Measurements from ENCODE around the gene NAAA. TPM values are rescaled to one million over a fixed set of nuclear protein-coding genes. Genes with fewer than 3 reads are reported as not detected.

Gene NAAA
- total and polyA plus RNA-seq, 2 donors (not counting 1 experiment from before 2014, with no cell fraction given), result 32.4 to 50.7 TPM

DNA sequence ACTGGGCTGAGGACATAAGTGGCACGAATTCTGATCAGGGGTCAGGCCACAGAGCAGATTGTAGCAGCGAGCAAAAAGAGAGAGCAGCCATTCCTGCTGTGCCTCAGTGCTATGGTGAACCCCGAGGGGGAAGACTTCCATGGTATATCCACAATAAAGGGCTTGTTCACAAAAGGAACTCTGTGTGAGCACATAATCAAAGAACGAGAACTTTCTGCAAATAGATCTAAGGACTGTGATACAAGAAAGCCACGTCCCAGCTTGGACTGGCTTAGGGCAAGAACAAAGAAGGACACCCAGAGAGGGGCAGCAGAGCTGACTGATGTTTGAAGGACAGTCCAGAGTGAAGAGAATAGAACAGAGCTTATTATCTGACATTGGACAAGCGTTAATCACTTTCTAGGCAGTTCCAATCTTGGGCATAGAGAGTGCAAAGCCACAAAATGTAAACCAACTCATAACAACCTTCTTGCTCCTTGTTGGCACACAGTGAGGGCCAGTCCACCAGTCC lies 62.5 kb downstream of the NAAA start:
- no peak for DNase-seq (ENCODE audit: low read depth in 2 of 2)
- Histone ChIP-seq H3K4me1 (ENCODE audit: control insufficient read depth, extremely low read depth, insufficient read depth, low read length) (no peaks in the 10 kb centered on the region), H2AFZ (ENCODE audit: low read length) (no peak overlapping the region), H3K9ac (ENCODE audit: insufficient read depth, low read length) (no peak overlapping the region), H3K36me3 (ENCODE audit: control insufficient read depth, insufficient read depth, low read length) (no peaks in the 10 kb centered on the region), H3K27ac (ENCODE audit: insufficient read depth, low read length) (no peak overlapping the region), H3K4me2 (ENCODE audit: extremely low read depth, insufficient read depth, low read length) (no peak overlapping the region), H3K79me2 (ENCODE audit: control insufficient read depth, insufficient read depth, low read length) (no peaks in the 10 kb centered on the region), H3K27me3 (ENCODE audit: control insufficient read depth, insufficient read depth, low read length) (peaks cover 8% of the 10 kb centered on the region), H3K4me3 (replicated peaks in 1 of 4; ENCODE audit: control extremely low read depth in 1 of 4, insufficient read depth in 1 of 4, low read depth in 3 of 4, low read length in 4 of 4) (no peak overlapping the region), H3K9me3 (ENCODE audit: control insufficient read depth, insufficient read depth, low read depth, low read length) (no peaks in the 10 kb centered on the region), H4K20me1 (ENCODE audit: control insufficient read depth, extremely low read depth, insufficient read depth, low read length) (no peaks in the 10 kb centered on the region)
- TF ChIP-seq, protein P1, sequence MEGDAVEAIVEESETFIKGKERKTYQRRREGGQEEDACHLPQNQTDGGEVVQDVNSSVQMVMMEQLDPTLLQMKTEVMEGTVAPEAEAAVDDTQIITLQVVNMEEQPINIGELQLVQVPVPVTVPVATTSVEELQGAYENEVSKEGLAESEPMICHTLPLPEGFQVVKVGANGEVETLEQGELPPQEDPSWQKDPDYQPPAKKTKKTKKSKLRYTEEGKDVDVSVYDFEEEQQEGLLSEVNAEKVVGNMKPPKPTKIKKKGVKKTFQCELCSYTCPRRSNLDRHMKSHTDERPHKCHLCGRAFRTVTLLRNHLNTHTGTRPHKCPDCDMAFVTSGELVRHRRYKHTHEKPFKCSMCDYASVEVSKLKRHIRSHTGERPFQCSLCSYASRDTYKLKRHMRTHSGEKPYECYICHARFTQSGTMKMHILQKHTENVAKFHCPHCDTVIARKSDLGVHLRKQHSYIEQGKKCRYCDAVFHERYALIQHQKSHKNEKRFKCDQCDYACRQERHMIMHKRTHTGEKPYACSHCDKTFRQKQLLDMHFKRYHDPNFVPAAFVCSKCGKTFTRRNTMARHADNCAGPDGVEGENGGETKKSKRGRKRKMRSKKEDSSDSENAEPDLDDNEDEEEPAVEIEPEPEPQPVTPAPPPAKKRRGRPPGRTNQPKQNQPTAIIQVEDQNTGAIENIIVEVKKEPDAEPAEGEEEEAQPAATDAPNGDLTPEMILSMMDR (conservative IDR thresholded peaks at IDR 0.05 in 1 of 2, IDR thresholded peaks at IDR 0.05 in 1 of 2; ENCODE audit: low read depth in 1 of 2, low read length in 2 of 2), result no peak
- no peak for TF ChIP-seq EZH2 (IDR thresholded peaks at IDR 0.05; ENCODE audit: low read length, missing control alignments)

DNA sequence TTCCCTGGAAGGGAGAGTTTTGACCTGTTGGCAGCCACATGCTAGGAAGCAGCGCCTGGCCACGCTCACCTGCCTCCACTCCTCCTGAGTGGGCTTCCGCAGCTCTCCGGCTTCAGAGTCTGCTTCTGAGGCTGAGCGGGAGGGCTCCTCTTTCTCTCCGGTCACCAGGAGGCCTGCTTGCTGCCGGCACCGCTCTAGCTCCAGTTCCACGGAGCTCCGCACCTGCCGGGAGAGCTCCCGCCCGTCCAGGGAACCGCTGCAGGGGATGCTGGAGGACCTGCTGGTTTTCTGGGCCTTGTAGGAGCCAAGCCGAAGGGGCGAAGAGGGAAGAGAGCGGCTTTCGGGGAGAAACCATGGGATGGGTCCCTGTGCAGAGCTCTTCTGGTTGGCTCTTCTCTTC lies 64.6 kb downstream of the NAAA start:
- DNase-seq (ENCODE audit: low read depth in 2 of 2), result no peak
- Histone ChIP-seq H3K4me3 (replicated peaks in 1 of 4; ENCODE audit: control extremely low read depth in 1 of 4, insufficient read depth in 1 of 4, low read depth in 3 of 4, low read length in 4 of 4) (no peak overlapping the region), H3K36me3 (ENCODE audit: control insufficient read depth, insufficient read depth, low read length) (no peaks in the 10 kb centered on the region), H2AFZ (ENCODE audit: low read length) (no peak overlapping the region), H3K27ac (ENCODE audit: insufficient read depth, low read length) (no peak overlapping the region), H3K9me3 (ENCODE audit: control insufficient read depth, insufficient read depth, low read depth, low read length) (no peaks in the 10 kb centered on the region), H3K9ac (ENCODE audit: insufficient read depth, low read length) (no peak overlapping the region), H3K79me2 (ENCODE audit: control insufficient read depth, insufficient read depth, low read length) (no peaks in the 10 kb centered on the region), H3K4me2 (ENCODE audit: extremely low read depth, insufficient read depth, low read length) (no peak overlapping the region), H3K27me3 (ENCODE audit: control insufficient read depth, insufficient read depth, low read length) (peaks cover 8% of the 10 kb centered on the region), H4K20me1 (ENCODE audit: control insufficient read depth, extremely low read depth, insufficient read depth, low read length) (no peaks in the 10 kb centered on the region), H3K4me1 (ENCODE audit: control insufficient read depth, extremely low read depth, insufficient read depth, low read length) (no peaks in the 10 kb centered on the region)
- TF ChIP-seq, protein P1 (conservative IDR thresholded peaks at IDR 0.05 in 1 of 2, IDR thresholded peaks at IDR 0.05 in 1 of 2; ENCODE audit: low read depth in 1 of 2, low read length in 2 of 2), result no peak
- TF ChIP-seq EZH2 (IDR thresholded peaks at IDR 0.05; ENCODE audit: low read length, missing control alignments), result no peak

DNA sequence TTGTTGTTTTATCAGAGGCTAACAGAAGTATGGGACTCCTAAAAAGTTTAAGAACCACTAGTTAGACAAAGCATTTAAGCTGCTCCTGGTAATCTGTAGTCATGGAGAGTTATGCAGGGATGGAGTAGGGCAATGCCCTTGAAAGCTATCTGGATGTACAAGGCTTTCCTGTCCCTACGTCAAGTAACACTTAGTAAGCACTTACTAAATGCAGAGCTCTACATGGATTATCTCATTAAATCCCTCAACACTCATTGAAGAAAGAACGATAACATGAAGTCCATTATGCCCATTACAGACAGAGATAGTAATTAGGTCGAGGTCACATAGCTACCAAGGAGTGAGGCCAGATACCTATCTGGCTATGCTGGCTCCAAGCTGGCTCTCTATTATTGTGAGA lies 71.7 kb downstream of the NAAA start:
- H3K36me3 ChIP-seq (ENCODE audit: control insufficient read depth, insufficient read depth, low read length), result no peaks in the 10 kb centered on the region
- H3K27ac ChIP-seq (ENCODE audit: insufficient read depth, low read length), result no peak overlapping the region
- no peak overlapping the region for H3K4me2 ChIP-seq (ENCODE audit: extremely low read depth, insufficient read depth, low read length)
- no peak overlapping the region for H3K4me3 ChIP-seq (replicated peaks in 1 of 4; ENCODE audit: control extremely low read depth in 1 of 4, insufficient read depth in 1 of 4, low read depth in 3 of 4, low read length in 4 of 4)
- no peaks in the 10 kb centered on the region for H4K20me1 ChIP-seq (ENCODE audit: control insufficient read depth, extremely low read depth, insufficient read depth, low read length)
- H3K9me3 ChIP-seq (ENCODE audit: control insufficient read depth, insufficient read depth, low read depth, low read length), result no peaks in the 10 kb centered on the region
- H3K9ac ChIP-seq (ENCODE audit: insufficient read depth, low read length), result no peak overlapping the region
- TF ChIP-seq EZH2 (IDR thresholded peaks at IDR 0.05; ENCODE audit: low read length, missing control alignments), result no peak
- TF ChIP-seq, protein P1 (conservative IDR thresholded peaks at IDR 0.05 in 1 of 2, IDR thresholded peaks at IDR 0.05 in 1 of 2; ENCODE audit: low read depth in 1 of 2, low read length in 2 of 2), result no peak
- H2AFZ ChIP-seq (ENCODE audit: low read length), result no peak overlapping the region
- H3K4me1 ChIP-seq (ENCODE audit: control insufficient read depth, extremely low read depth, insufficient read depth, low read length), result no peaks in the 10 kb centered on the region
- H3K27me3 ChIP-seq (ENCODE audit: control insufficient read depth, insufficient read depth, low read length), result no peaks in the 10 kb centered on the region
- DNase-seq (ENCODE audit: low read depth in 2 of 2), result no peak
- no peaks in the 10 kb centered on the region for H3K79me2 ChIP-seq (ENCODE audit: control insufficient read depth, insufficient read depth, low read length)

Data from fibroblast of lung (primary cell).